Tibial nerve (tissue), 4 donors: ENCODE results near the gene STRIT1.

Experiments used
- EP300 ChIP-seq, 2 donors: sonication (generic); formaldehyde crosslinking; IDR thresholded peaks; one replicate each; pipeline ENCODE4 v1.6.1; 2017; ENCODE audit warnings: antibody characterized with exemption in 2 of 2, mild to moderate bottlenecking in 1 of 2
- POLR2A ChIP-seq, 2 donors: fragments of 450-650 bp; IDR thresholded peaks; one replicate each; pipeline ENCODE4 v1.6.1; 2017; ENCODE audit warnings: antibody characterized with exemption in 2 of 2, mild to moderate bottlenecking in 2 of 2, moderate library complexity in 2 of 2
- TF ChIP-seq, protein P1 (sequence below), 5 experiments: fragments of 200-600 bp in 3 of 5; fragments of 450-650 bp in 2 of 5; sonication (generic) in 3 of 5; IDR thresholded peaks; one replicate each; pipeline ENCODE4 v1.5.1; 2016 to 2019; ENCODE audit warnings: antibody characterized with exemption in 5 of 5, mild to moderate bottlenecking in 3 of 5, moderate library complexity in 2 of 5

DNA sequence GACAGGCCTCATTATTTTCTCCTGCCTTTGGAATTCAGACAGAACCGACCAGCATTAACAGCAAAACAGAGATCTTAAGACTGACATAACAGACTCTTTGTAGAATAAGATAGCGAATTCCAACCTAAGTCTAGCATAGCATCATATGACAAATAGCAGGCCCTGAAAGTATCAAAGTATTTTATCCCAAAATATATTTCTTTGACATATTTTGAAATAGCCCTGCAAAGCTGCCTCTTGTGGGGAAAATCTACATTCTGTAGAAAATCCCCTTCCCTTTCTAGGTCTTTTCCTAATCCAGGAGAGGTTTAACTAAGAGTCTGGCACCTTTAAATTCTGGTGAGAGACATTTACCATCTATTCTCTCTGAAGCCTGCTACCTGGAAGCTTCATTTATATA, 34.4 kb upstream of the STRIT1 start:
- no peak for TF ChIP-seq POLR2A (IDR thresholded peaks at IDR 0.05)
- TF ChIP-seq, protein P1, sequence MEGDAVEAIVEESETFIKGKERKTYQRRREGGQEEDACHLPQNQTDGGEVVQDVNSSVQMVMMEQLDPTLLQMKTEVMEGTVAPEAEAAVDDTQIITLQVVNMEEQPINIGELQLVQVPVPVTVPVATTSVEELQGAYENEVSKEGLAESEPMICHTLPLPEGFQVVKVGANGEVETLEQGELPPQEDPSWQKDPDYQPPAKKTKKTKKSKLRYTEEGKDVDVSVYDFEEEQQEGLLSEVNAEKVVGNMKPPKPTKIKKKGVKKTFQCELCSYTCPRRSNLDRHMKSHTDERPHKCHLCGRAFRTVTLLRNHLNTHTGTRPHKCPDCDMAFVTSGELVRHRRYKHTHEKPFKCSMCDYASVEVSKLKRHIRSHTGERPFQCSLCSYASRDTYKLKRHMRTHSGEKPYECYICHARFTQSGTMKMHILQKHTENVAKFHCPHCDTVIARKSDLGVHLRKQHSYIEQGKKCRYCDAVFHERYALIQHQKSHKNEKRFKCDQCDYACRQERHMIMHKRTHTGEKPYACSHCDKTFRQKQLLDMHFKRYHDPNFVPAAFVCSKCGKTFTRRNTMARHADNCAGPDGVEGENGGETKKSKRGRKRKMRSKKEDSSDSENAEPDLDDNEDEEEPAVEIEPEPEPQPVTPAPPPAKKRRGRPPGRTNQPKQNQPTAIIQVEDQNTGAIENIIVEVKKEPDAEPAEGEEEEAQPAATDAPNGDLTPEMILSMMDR (IDR thresholded peaks at IDR 0.05) = no peak
- TF ChIP-seq EP300 (IDR thresholded peaks at IDR 0.05) = no peak
